OCI-LY7 (cell line): ENCODE measurements around the gene AMY2B.

Source experiments
- CTCF ChIP-seq: fragments of 200-600 bp; sonication (generic); conservative IDR thresholded peaks from 2 replicates; pipeline ENCODE4 v1.5.1; 2014; ENCODE audit warnings: mild to moderate bottlenecking, antibody characterized with exemption, low read length, moderate library complexity, mixed read lengths
- EZH2phosphoT487 ChIP-seq: fragments of 200-600 bp; sonication (generic); IDR thresholded peaks from 2 replicates; pipeline ENCODE4 v1.6.1; 2018; ENCODE audit warnings: low read depth, borderline replicate concordance, mild to moderate bottlenecking, mixed run types, antibody characterized with exemption, low read length, moderate library complexity, mixed read lengths

GRCh38 chr1:103547840-103548239 is 23.5 kb upstream of the AMY2B start:
- TF ChIP-seq CTCF (no peak), EZH2phosphoT487 (no peak)
